Measurements from ENCODE around the gene NT5M.

NT5M gene

GRCh38 chr17:17386094-17386800 lies 83.1 kb downstream of the NT5M start:
- H4K20me1 ChIP-seq (ENCODE audit: low read depth, low read length), result no peaks in the 10 kb centered on the region
- H3K79me2 ChIP-seq (ENCODE audit: insufficient read depth, low read length), result no peaks in the 10 kb centered on the region
- H3K9me2 ChIP-seq (replicated peaks; ENCODE audit: insufficient read depth, low read length), result no peaks in the 10 kb centered on the region
- H3K27me3 ChIP-seq (ENCODE audit: low read length), result no peaks in the 10 kb centered on the region
- TF ChIP-seq CTCF (IDR thresholded peaks at IDR 0.05; ENCODE audit: insufficient read depth, low read length, poor library complexity, severe bottlenecking) (no peak), EZH2phosphoT487 (conservative IDR thresholded peaks at IDR 0.05; ENCODE audit: low read length) (no peak)
- no peak overlapping the region for H2AFZ ChIP-seq (ENCODE audit: low read depth, low read length, severe bottlenecking)
- H3F3A ChIP-seq (ENCODE audit: insufficient read depth), result no peaks in the 10 kb centered on the region
- no peak overlapping the region for H3K4me3 ChIP-seq (ENCODE audit: insufficient read depth, low read length, poor library complexity, severe bottlenecking)
- no peaks in the 10 kb centered on the region for H3K36me3 ChIP-seq (ENCODE audit: low read length)
- H3K4me2 ChIP-seq (ENCODE audit: low read depth, low read length, poor library complexity, severe bottlenecking), result no peak overlapping the region
- no peaks in the 10 kb centered on the region for H3K9me3 ChIP-seq (ENCODE audit: insufficient read depth, low read length)
- H3K9ac ChIP-seq (ENCODE audit: low read length), result no peak overlapping the region
- H3K27ac ChIP-seq (ENCODE audit: low read depth, low read length), result no peak overlapping the region

- Histone ChIP-seq H3K4me2 (ENCODE audit: low read depth, low read length, poor library complexity, severe bottlenecking) (no peak overlapping the region), H3K9me3 (ENCODE audit: insufficient read depth, low read length) (no peaks in the 10 kb centered on the region), H3K4me3 (ENCODE audit: insufficient read depth, low read length, poor library complexity, severe bottlenecking) (no peak overlapping the region), H3K27me3 (ENCODE audit: low read length) (no peaks in the 10 kb centered on the region), H2AFZ (ENCODE audit: low read depth, low read length, severe bottlenecking) (no peak overlapping the region), H3K9ac (ENCODE audit: low read length) (no peak overlapping the region), H3K27ac (ENCODE audit: low read depth, low read length) (no peak overlapping the region), H3K36me3 (ENCODE audit: low read length) (no peaks in the 10 kb centered on the region), H3K79me2 (ENCODE audit: insufficient read depth, low read length) (no peaks in the 10 kb centered on the region), H3F3A (ENCODE audit: insufficient read depth) (no peaks in the 10 kb centered on the region), H4K20me1 (ENCODE audit: low read depth, low read length) (no peaks in the 10 kb centered on the region), H3K9me2 (replicated peaks; ENCODE audit: insufficient read depth, low read length) (no peaks in the 10 kb centered on the region)
- TF ChIP-seq EZH2phosphoT487 (conservative IDR thresholded peaks at IDR 0.05; ENCODE audit: low read length) (no peak), CTCF (IDR thresholded peaks at IDR 0.05; ENCODE audit: insufficient read depth, low read length, poor library complexity, severe bottlenecking) (no peak)
Observed at GRCh38 chr17:17387017-17387497, 83.9 kb downstream of the NT5M start.

- H3K36me3 ChIP-seq (ENCODE audit: low read length), result no peaks in the 10 kb centered on the region
- no peaks in the 10 kb centered on the region for H3K79me2 ChIP-seq (ENCODE audit: insufficient read depth, low read length)
- no peaks in the 10 kb centered on the region for H4K20me1 ChIP-seq (ENCODE audit: low read depth, low read length)
- no peak overlapping the region for H3K27ac ChIP-seq (ENCODE audit: low read depth, low read length)
- TF ChIP-seq CTCF (IDR thresholded peaks at IDR 0.05; ENCODE audit: insufficient read depth, low read length, poor library complexity, severe bottlenecking) (peak; percentile 31), EZH2phosphoT487 (conservative IDR thresholded peaks at IDR 0.05; ENCODE audit: low read length) (no peak)
- H3K4me3 ChIP-seq (ENCODE audit: insufficient read depth, low read length, poor library complexity, severe bottlenecking), result no peak overlapping the region
- no peaks in the 10 kb centered on the region for H3K9me2 ChIP-seq (replicated peaks; ENCODE audit: insufficient read depth, low read length)
- no peak overlapping the region for H3K4me2 ChIP-seq (ENCODE audit: low read depth, low read length, poor library complexity, severe bottlenecking)
- H3K27me3 ChIP-seq (ENCODE audit: low read length), result no peaks in the 10 kb centered on the region
- no peaks in the 10 kb centered on the region for H3F3A ChIP-seq (ENCODE audit: insufficient read depth)
- no peak overlapping the region for H3K9ac ChIP-seq (ENCODE audit: low read length)
- H2AFZ ChIP-seq (ENCODE audit: low read depth, low read length, severe bottlenecking), result no peak overlapping the region
- H3K9me3 ChIP-seq (ENCODE audit: insufficient read depth, low read length), result no peaks in the 10 kb centered on the region
Observed at GRCh38 chr17:17387498-17388362, 84.6 kb downstream of the NT5M start.
